Fibroblast of skin of back (primary cell): ENCODE results near the gene S100A14.
A peak's percentile ranks its signal among the peaks of the same experiment; 100 is the strongest.

Experiments used
- DNase-seq: peaks from one replicate; pipeline ENCODE4 v3.0.0-alpha.2; 2013

S100A14 gene

GRCh38 chr1:153638261-153638660 is 22.1 kb upstream of the S100A14 start:
- no peak for DNase-seq

DNA sequence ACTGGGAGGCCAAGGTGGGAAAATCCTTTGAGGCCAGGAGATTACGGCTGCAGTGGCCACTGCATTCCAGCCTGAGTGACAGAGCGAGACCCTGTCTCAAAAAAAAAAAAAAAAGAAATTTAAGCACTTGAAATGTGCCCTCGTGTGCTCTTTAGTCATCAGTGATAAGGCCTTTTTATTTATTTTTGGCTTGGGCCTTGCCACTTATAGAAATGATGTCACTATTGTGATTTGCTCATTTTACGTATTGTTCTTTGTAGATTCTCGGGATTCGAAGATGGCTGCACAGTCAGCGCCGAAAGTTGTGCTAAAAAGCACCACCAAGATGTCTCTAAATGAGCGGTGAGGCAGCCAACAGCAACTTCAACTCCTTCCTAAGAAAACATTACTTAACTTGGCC is 20.2 kb upstream of the S100A14 start:
- DNase-seq = no peak

- no peak for DNase-seq
Observed at GRCh38 chr1:153635872-153636271, 19.7 kb upstream of the S100A14 start.

- peak; percentile 97 for DNase-seq
Observed at GRCh38 chr1:153633754-153634665, 17.9 kb upstream of the S100A14 start, which contains the start of gene CHTOP. Gene CHTOP, plus strand, starts transcription at chr1:153634066. Its CDS starts 2,523 bp downstream, at chr1:153636589.

- no peak for DNase-seq
Observed at GRCh38 chr1:153633161-153633753, 17.1 kb upstream of the S100A14 start.

GRCh38 chr1:153631047-153632022 is 15.2 kb upstream of the S100A14 start:
- DNase-seq = peak; percentile 33

GRCh38 chr1:153630384-153630783 is 14.3 kb upstream of the S100A14 start:
- no peak for DNase-seq

DNA sequence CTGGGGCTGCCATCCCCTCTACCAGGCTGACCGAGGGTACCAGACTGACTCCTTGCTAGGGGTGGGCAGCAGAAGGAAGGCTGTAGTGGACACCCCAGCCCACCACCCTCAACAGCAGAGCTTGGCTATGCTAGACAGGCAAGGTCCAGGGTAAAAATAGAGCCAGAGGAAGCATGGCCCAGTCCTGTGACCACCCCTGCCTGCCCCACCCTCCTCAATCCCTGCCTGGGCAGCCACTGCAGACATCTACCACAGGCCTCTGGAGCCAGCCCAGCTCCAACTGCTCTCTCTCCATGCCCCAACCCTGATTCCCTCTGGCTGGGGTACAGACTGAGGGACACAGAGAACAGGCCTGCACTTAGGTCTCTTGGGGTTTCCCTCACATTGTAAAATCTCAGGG is 13.8 kb upstream of the S100A14 start:
- no peak for DNase-seq

GRCh38 chr1:153629343-153629665 is 13.2 kb upstream of the S100A14 start:
- no peak for DNase-seq

GRCh38 chr1:153628638-153629342 is 12.7 kb upstream of the S100A14 start:
- DNase-seq = no peak

GRCh38 chr1:153627715-153628626 is 11.8 kb upstream of the S100A14 start, which contains the start of gene S100A1:
Gene S100A1, plus strand, starts transcription at chr1:153628434. Its CDS starts 2,088 bp downstream, at chr1:153630522.
- no peak for DNase-seq

DNA sequence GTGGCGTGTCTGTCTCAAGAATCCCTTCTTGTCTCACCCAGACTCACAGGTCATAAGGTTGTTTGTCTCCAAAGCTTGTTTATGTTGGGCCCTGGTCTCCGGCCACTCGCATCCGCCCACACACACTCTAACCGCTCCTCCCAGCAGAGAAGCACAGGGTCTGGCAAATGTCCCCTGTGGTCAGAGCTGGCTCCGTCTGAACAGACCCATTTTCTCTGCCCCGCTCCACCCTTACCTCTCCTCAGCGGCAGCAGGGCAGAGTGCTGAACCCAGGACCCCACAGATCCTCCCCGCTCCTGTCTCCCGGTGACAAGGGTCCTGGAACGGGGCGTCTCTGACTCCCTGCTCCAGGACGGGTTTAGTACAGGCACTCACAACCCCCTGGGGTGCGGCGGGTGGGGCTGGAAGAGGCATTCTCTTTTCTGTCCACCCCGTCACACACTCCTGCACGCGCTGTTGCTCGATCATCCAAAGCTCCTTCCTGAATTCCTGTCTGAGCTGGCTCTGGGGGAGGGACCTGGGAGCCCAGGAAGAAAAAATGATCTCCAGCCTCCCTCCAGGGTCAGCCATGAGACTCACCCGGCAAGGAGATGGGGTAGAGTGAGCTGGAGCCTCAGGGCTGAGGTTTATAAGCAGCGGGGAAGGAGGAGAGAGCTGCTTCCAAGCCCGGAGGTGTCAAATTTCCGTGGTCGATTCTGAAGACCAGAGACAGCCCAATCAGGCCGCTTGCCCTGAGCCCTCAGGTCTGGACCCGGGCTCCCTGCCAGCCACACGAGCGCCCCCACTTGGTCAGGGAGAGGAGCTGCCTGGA is 11.0 kb upstream of the S100A14 start, which contains the start of gene S100A13:
Gene S100A13 (minus strand): TSS at position 602 of the 811 bp plus-strand sequence. CDS start 1,033 bp downstream, outside the sequence.
- DNase-seq = peak; percentile 95

DNA sequence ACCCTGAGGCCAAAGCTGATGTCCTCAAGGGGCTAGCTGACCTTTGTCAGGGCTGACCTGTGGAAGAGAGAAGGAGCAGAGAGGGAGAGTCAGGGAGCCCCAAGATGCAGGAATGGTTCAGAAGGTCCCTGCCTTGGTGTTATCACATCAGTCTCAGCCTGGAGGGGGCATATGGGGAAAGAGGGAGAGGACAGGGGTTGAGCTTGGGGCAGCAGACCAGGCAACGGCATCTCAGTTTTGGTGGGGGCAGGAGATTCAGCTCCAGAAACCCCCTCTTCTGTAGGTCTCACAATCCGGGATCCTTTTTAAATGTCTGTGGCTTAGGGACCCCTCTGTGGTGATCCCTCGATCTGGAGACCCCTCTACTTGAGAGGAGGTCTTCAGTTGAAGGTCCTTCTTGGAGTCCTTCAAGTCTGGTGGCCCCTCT is 10.4 kb upstream of the S100A14 start:
- no peak for DNase-seq

GRCh38 chr1:153624965-153625611 is 9.0 kb upstream of the S100A14 start:
- no peak for DNase-seq

DNA sequence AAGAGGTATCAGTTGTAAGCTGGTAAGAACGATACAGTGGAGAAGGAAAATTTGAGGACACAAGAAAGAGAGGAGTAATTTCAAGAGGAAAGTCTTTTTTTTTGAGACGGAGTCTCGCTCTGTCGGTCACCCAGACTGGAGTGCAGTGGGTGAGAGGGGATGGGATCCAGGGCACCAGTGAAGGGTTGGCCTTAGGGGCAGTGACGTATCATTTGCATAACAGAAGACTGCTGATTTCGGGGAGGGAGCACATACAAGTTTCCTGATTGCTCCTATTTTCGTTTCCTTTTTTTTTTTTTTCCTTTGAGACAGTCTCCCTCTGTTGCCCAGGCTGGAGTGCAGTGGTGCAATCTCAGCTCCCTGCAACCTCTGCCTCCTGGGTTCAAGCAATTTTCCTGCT is 7.0 kb upstream of the S100A14 start:
- DNase-seq = no peak

DNA sequence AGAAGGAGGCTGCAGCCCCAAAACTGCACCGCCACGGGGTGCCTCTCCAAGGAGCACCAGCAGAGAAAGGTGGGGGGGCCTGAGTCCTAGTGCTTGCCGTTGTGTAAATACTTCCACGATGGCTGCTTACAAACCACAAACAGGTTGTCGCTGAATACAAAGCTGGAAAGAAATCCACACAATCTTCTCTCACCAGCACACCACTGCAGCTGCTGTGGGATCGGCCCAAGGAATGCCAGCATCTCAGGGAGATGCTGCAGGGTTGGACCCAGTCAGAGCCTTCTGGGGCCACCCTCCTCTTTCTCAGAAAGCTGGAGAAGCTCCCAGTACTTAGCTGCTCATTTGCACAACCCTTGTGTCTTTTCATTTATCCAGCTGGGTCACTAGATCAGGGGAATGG is 3.0 kb upstream of the S100A14 start:
- no peak for DNase-seq

- DNase-seq = peak; percentile 73
Observed at GRCh38 chr1:153617663-153618062, 1.5 kb upstream of the S100A14 start.

DNA sequence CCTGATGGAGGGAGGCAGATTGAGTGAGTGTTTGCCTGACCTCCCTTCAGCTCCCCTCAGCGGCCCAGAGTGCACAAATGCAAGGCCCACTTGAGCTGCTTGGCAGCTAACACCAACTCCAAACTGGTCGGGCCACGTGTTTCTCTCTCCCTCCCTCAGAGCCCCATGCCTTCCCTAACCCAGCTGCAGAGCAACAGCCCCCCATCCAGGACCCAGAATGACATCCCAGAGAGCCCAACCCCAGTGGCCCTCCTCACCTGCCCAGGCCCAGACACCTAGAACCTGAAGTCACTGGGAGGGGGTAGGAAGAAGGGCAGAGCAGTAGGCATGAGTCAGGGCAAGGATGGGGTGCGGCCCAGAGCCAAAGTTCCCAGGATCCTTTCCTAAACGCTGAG is 789 bp upstream of the S100A14 start:
- DNase-seq = no peak

DNA sequence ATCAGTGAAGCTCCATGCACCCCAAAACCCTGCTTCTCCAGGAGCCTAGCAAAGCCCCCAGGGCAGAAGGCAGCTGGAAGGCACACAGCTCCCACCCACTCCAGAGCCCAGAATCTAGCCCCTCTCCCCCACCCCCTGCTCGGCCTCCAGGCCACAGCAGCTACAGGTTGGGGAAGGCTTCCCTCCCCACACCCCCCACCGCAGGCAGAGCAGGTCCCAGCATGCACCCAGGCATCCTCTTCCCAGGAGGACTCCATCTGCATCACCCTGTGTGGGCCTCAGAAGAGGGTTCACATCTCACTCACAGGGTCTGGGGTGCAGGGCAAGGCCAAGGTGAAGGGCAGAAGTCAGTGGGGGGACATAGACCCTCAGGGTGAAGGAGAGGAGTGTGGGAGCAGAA is 719 bp downstream of the S100A14 start:
- no peak for DNase-seq
